ENCODE measurements around the gene MMD2.
A peak's percentile ranks its signal among the peaks of the same experiment; 100 is the strongest.
"Not testable (repeated sequence)": the region's sequence is repeated elsewhere in the genome, so short reads cannot be mapped to it uniquely, and the experiment has no call there.

The MMD2 gene

GRCh38 chr7:4958477-4959301 is at the start of gene MMD2:
MMD2 (minus strand) TSS chr7:4959187; CDS start chr7:4959017, 170 bp downstream.
- DNase-seq: no peak

- DNase-seq: no peak
These were observed 46.1 kb upstream of the MMD2 start for GRCh38 chr7:5005066-5005465.

GRCh38 chr7:5001911-5002310 is 42.9 kb upstream of the MMD2 start:
- DNase-seq: no peak

GRCh38 chr7:5001003-5001402 is 42.0 kb upstream of the MMD2 start:
- no peak for DNase-seq

- no peak for DNase-seq
These were observed 40.5 kb upstream of the MMD2 start for GRCh38 chr7:4999369-4999950.

- no peak for DNase-seq
These were observed 39.9 kb upstream of the MMD2 start for GRCh38 chr7:4998910-4999309.

- DNase-seq: no peak
These were observed 39.3 kb upstream of the MMD2 start for GRCh38 chr7:4998244-4998643.

GRCh38 chr7:4996696-4997222 is 37.8 kb upstream of the MMD2 start:
- no peak for DNase-seq

GRCh38 chr7:4995429-4995969 is 36.5 kb upstream of the MMD2 start:
- no peak for DNase-seq

- DNase-seq: no peak
These were observed 34.5 kb upstream of the MMD2 start for GRCh38 chr7:4993471-4993870.

GRCh38 chr7:4982741-4983140 is 23.8 kb upstream of the MMD2 start:
- not testable (repeated sequence) for DNase-seq

- not testable (repeated sequence) for DNase-seq
These were observed 22.4 kb upstream of the MMD2 start for GRCh38 chr7:4981295-4981890.

- not testable (repeated sequence) for DNase-seq
These were observed 16.6 kb upstream of the MMD2 start for GRCh38 chr7:4975626-4976025.

GRCh38 chr7:4973728-4974198 is 14.8 kb upstream of the MMD2 start:
- DNase-seq: peak; percentile 96

- not testable (repeated sequence) for DNase-seq
These were observed 13.5 kb upstream of the MMD2 start for GRCh38 chr7:4972446-4972845.

- DNase-seq: no peak
These were observed 6.5 kb upstream of the MMD2 start for GRCh38 chr7:4965295-4966022.

- DNase-seq: no peak
These were observed 5.5 kb upstream of the MMD2 start for GRCh38 chr7:4964506-4964905.

GRCh38 chr7:4962872-4963775 is 4.1 kb upstream of the MMD2 start:
- DNase-seq: no peak

GRCh38 chr7:4960363-4960762 is 1.4 kb upstream of the MMD2 start:
- DNase-seq: no peak

- no peak for DNase-seq
These were observed 906 bp upstream of the MMD2 start for GRCh38 chr7:4959893-4960292.

- DNase-seq: no peak
These were observed 319 bp upstream of the MMD2 start for GRCh38 chr7:4959306-4959705.

Data from activated T-cell treated with anti-CD3 and anti-CD28 coated beads, Interleukin-2, amount 50 U/mL, for 1 hour (primary cell).